Vagina (tissue), 2 donors: ENCODE data around the gene ARHGEF40.

ENCODE experiments used
- CTCF ChIP-seq, 3 experiments: fragments of 450-650 bp in 2 of 3; fragments of 200-600 bp in 1 of 3; sonication (generic) in 1 of 3; IDR thresholded peaks; one replicate each; pipeline ENCODE4 v1.5.1; 2017 to 2019; ENCODE audit warnings: antibody characterized with exemption in 3 of 3, mild to moderate bottlenecking in 2 of 3, moderate library complexity in 2 of 3
- POLR2A ChIP-seq, 2 donors: fragments of 450-650 bp; IDR thresholded peaks; one replicate each; pipeline ENCODE4 v1.6.1; 2017; ENCODE audit warnings: antibody characterized with exemption in 2 of 2, mild to moderate bottlenecking in 2 of 2, moderate library complexity in 2 of 2

GRCh38 chr14:21056520-21057163 lies 13.5 kb upstream of the ARHGEF40 start:
- no peak for TF ChIP-seq CTCF (IDR thresholded peaks at IDR 0.05)
- no peak for TF ChIP-seq POLR2A (IDR thresholded peaks at IDR 0.05)
